Measurements from ENCODE around the gene NBAS. TPM values are rescaled to one million over a fixed set of nuclear protein-coding genes. Genes with fewer than 3 reads are reported as not detected.

NBAS gene
- total and polyA plus RNA-seq, 4 donors, result 55.6 to 105 (median 73.0) TPM

GRCh38 chr2:15579641-15580040 is 18.5 kb upstream of the NBAS start:
- WGBS (ENCODE audit: insufficient coverage), result 50% methylated on average over 1 of the region's 1 CpG
- DNase-seq (ENCODE audit: low read depth in 4 of 6, low spot score in 6 of 6), result no peak
- H3K4me3 ChIP-seq (ENCODE audit: low read depth, low read length), result no peak overlapping the region
- no peaks in the 10 kb centered on the region for H3K36me3 ChIP-seq (ENCODE audit: control insufficient read depth, insufficient read depth, low read length)
- H3K27ac ChIP-seq (ENCODE audit: low read depth, low read length), result no peak overlapping the region
- no peaks in the 10 kb centered on the region for H3K4me1 ChIP-seq (ENCODE audit: control insufficient read depth, insufficient read depth, low read length)
- H3K27me3 ChIP-seq (ENCODE audit: control insufficient read depth, insufficient read depth, low read length), result no peaks in the 10 kb centered on the region
- no peaks in the 10 kb centered on the region for H3K9me3 ChIP-seq (ENCODE audit: control insufficient read depth, insufficient read depth, low read length)

GRCh38 chr2:15577071-15577735 is 16.1 kb upstream of the NBAS start:
- Histone ChIP-seq H3K27ac (ENCODE audit: low read depth, low read length) (no peak overlapping the region), H3K36me3 (ENCODE audit: control insufficient read depth, insufficient read depth, low read length) (no peaks in the 10 kb centered on the region), H3K4me3 (ENCODE audit: low read depth, low read length) (no peak overlapping the region), H3K27me3 (ENCODE audit: control insufficient read depth, insufficient read depth, low read length) (no peaks in the 10 kb centered on the region), H3K9me3 (ENCODE audit: control insufficient read depth, insufficient read depth, low read length) (no peaks in the 10 kb centered on the region), H3K4me1 (ENCODE audit: control insufficient read depth, insufficient read depth, low read length) (no peaks in the 10 kb centered on the region)
- peak in 5 of 6 donors; percentile 38 to 91 (median 67) for DNase-seq (ENCODE audit: low read depth in 4 of 6, low spot score in 6 of 6)
- WGBS (ENCODE audit: insufficient coverage), result 35% methylated on average over 7 of the region's 7 CpGs

GRCh38 chr2:15571729-15572128 is 10.6 kb upstream of the NBAS start:
- Histone ChIP-seq H3K4me3 (ENCODE audit: low read depth, low read length) (no peak overlapping the region), H3K27ac (ENCODE audit: low read depth, low read length) (no peak overlapping the region), H3K36me3 (ENCODE audit: control insufficient read depth, insufficient read depth, low read length) (no peaks in the 10 kb centered on the region), H3K4me1 (ENCODE audit: control insufficient read depth, insufficient read depth, low read length) (no peaks in the 10 kb centered on the region), H3K27me3 (ENCODE audit: control insufficient read depth, insufficient read depth, low read length) (no peaks in the 10 kb centered on the region), H3K9me3 (ENCODE audit: control insufficient read depth, insufficient read depth, low read length) (no peaks in the 10 kb centered on the region)
- DNase-seq (ENCODE audit: low read depth in 4 of 6, low spot score in 6 of 6), result no peak
- 76% methylated on average over 3 of the region's 3 CpGs for WGBS (ENCODE audit: insufficient coverage)

GRCh38 chr2:15570104-15570503 is 9.0 kb upstream of the NBAS start:
- H3K9me3 ChIP-seq (ENCODE audit: control insufficient read depth, insufficient read depth, low read length), result no peaks in the 10 kb centered on the region
- H3K36me3 ChIP-seq (ENCODE audit: control insufficient read depth, insufficient read depth, low read length), result no peaks in the 10 kb centered on the region
- no CpG with 5 or more reads among the region's 5 CpGs for WGBS (ENCODE audit: insufficient coverage)
- H3K27me3 ChIP-seq (ENCODE audit: control insufficient read depth, insufficient read depth, low read length), result no peaks in the 10 kb centered on the region
- peak in 1 of 6 donors; percentile 24 for DNase-seq (ENCODE audit: low read depth in 4 of 6, low spot score in 6 of 6)
- no peaks in the 10 kb centered on the region for H3K4me1 ChIP-seq (ENCODE audit: control insufficient read depth, insufficient read depth, low read length)
- H3K27ac ChIP-seq (ENCODE audit: low read depth, low read length), result no peak overlapping the region
- H3K4me3 ChIP-seq (ENCODE audit: low read depth, low read length), result no peak overlapping the region

- no peaks in the 10 kb centered on the region for H3K4me1 ChIP-seq (ENCODE audit: control insufficient read depth, insufficient read depth, low read length)
- no peaks in the 10 kb centered on the region for H3K36me3 ChIP-seq (ENCODE audit: control insufficient read depth, insufficient read depth, low read length)
- H3K9me3 ChIP-seq (ENCODE audit: control insufficient read depth, insufficient read depth, low read length), result no peaks in the 10 kb centered on the region
- DNase-seq (ENCODE audit: low read depth in 4 of 6, low spot score in 6 of 6), result no peak
- no peak overlapping the region for H3K27ac ChIP-seq (ENCODE audit: low read depth, low read length)
- H3K4me3 ChIP-seq (ENCODE audit: low read depth, low read length), result no peak overlapping the region
- no peaks in the 10 kb centered on the region for H3K27me3 ChIP-seq (ENCODE audit: control insufficient read depth, insufficient read depth, low read length)
- WGBS (ENCODE audit: insufficient coverage), result 92% methylated on average over 5 of the region's 12 CpGs
Observed at GRCh38 chr2:15568874-15569273, 7.7 kb upstream of the NBAS start.

GRCh38 chr2:15566912-15567311 is 5.8 kb upstream of the NBAS start:
- no peak overlapping the region for H3K4me3 ChIP-seq (ENCODE audit: low read depth, low read length)
- no peak overlapping the region for H3K27ac ChIP-seq (ENCODE audit: low read depth, low read length)
- peaks cover under 1% of the 10 kb centered on the region for H3K4me1 ChIP-seq (ENCODE audit: control insufficient read depth, insufficient read depth, low read length)
- DNase-seq (ENCODE audit: low read depth in 4 of 6, low spot score in 6 of 6), result no peak
- no peaks in the 10 kb centered on the region for H3K36me3 ChIP-seq (ENCODE audit: control insufficient read depth, insufficient read depth, low read length)
- H3K27me3 ChIP-seq (ENCODE audit: control insufficient read depth, insufficient read depth, low read length), result no peaks in the 10 kb centered on the region
- no CpG with 5 or more reads among the region's 6 CpGs for WGBS (ENCODE audit: insufficient coverage)
- H3K9me3 ChIP-seq (ENCODE audit: control insufficient read depth, insufficient read depth, low read length), result no peaks in the 10 kb centered on the region

- WGBS (ENCODE audit: insufficient coverage), result no CpG with 5 or more reads among the region's 2 CpGs
- DNase-seq (ENCODE audit: low read depth in 4 of 6, low spot score in 6 of 6), result no peak
- H3K4me1 ChIP-seq (ENCODE audit: control insufficient read depth, insufficient read depth, low read length), result peaks cover 2% of the 10 kb centered on the region
- no peaks in the 10 kb centered on the region for H3K27me3 ChIP-seq (ENCODE audit: control insufficient read depth, insufficient read depth, low read length)
- H3K27ac ChIP-seq (ENCODE audit: low read depth, low read length), result no peak overlapping the region
- no peaks in the 10 kb centered on the region for H3K36me3 ChIP-seq (ENCODE audit: control insufficient read depth, insufficient read depth, low read length)
- no peaks in the 10 kb centered on the region for H3K9me3 ChIP-seq (ENCODE audit: control insufficient read depth, insufficient read depth, low read length)
- no peak overlapping the region for H3K4me3 ChIP-seq (ENCODE audit: low read depth, low read length)
Observed at GRCh38 chr2:15565994-15566671, 5.0 kb upstream of the NBAS start.

- WGBS (ENCODE audit: insufficient coverage), result 92% methylated on average over 2 of the region's 3 CpGs
- no peak for DNase-seq (ENCODE audit: low read depth in 4 of 6, low spot score in 6 of 6)
- Histone ChIP-seq H3K27ac (ENCODE audit: low read depth, low read length) (no peak overlapping the region), H3K4me3 (ENCODE audit: low read depth, low read length) (no peak overlapping the region), H3K27me3 (ENCODE audit: control insufficient read depth, insufficient read depth, low read length) (no peaks in the 10 kb centered on the region), H3K36me3 (ENCODE audit: control insufficient read depth, insufficient read depth, low read length) (no peaks in the 10 kb centered on the region), H3K4me1 (ENCODE audit: control insufficient read depth, insufficient read depth, low read length) (peaks cover 2% of the 10 kb centered on the region), H3K9me3 (ENCODE audit: control insufficient read depth, insufficient read depth, low read length) (no peaks in the 10 kb centered on the region)
Observed at GRCh38 chr2:15565392-15565791, 4.3 kb upstream of the NBAS start.

- peaks cover 2% of the 10 kb centered on the region for H3K4me1 ChIP-seq (ENCODE audit: control insufficient read depth, insufficient read depth, low read length)
- H3K27me3 ChIP-seq (ENCODE audit: control insufficient read depth, insufficient read depth, low read length), result no peaks in the 10 kb centered on the region
- no peak for DNase-seq (ENCODE audit: low read depth in 4 of 6, low spot score in 6 of 6)
- H3K27ac ChIP-seq (ENCODE audit: low read depth, low read length), result no peak overlapping the region
- no peak overlapping the region for H3K4me3 ChIP-seq (ENCODE audit: low read depth, low read length)
- H3K9me3 ChIP-seq (ENCODE audit: control insufficient read depth, insufficient read depth, low read length), result no peaks in the 10 kb centered on the region
- 90% methylated on average over 2 of the region's 9 CpGs for WGBS (ENCODE audit: insufficient coverage)
- no peaks in the 10 kb centered on the region for H3K36me3 ChIP-seq (ENCODE audit: control insufficient read depth, insufficient read depth, low read length)
Observed at GRCh38 chr2:15563227-15564100, 2.3 kb upstream of the NBAS start.
